A673 (cell line): ENCODE measurements around the gene STIMATE. TPM values are rescaled to one million over a fixed set of nuclear protein-coding genes. Genes with fewer than 3 reads are reported as not detected.

Source experiments
- BruUV-seq: library from RNA; stranded (reverse); fragments of 400-500 nt; replicated peaks from 2 replicates; lab custom pipeline; 2021; lab: Mats Ljungman, UMichigan
- CTCF ChIA-PET: fragments of 300-600 bp; sonication (Branson Sonifier 250); formaldehyde crosslinking; loops from one replicate; lab custom pipeline; 2022; ENCODE audit warnings: antibody characterized with exemption; lab: Charles Lee
- POLR2A ChIA-PET: fragments of 300-600 bp; sonication (Branson Sonifier 250); formaldehyde crosslinking; loops from one replicate; lab custom pipeline; 2022; ENCODE audit warnings: antibody characterized with exemption; ENCODE audit not compliant: low non-redundant PET; lab: Charles Lee
- DNase-seq: peaks from one replicate; pipeline ENCODE4 v3.0.0-alpha.2; 2015; ENCODE audit warnings: low spot score
- H3K27ac ChIP-seq: fragments of 200-600 bp; sonication (generic); 2 replicates; pipeline ENCODE4 v1.5.1; 2016; ENCODE audit warnings: mixed run types, low read depth, mild to moderate bottlenecking, mixed read lengths, antibody characterized with exemption, low read length; ENCODE audit not compliant: poor library complexity, severe bottlenecking
- H3K27me3 ChIP-seq: fragments of 200-600 bp; sonication (generic); replicated peaks from 2 replicates; pipeline ENCODE4 v1.6.1; 2017; ENCODE audit warnings: mixed run types, low read depth, mild to moderate bottlenecking, mixed read lengths, antibody characterized with exemption, low read length; ENCODE audit not compliant: insufficient read depth, poor library complexity
- H3K36me3 ChIP-seq: fragments of 200-600 bp; sonication (generic); 2 replicates; pipeline ENCODE4 v1.6.1; 2016; ENCODE audit warnings: mixed run types, mild to moderate bottlenecking, mixed read lengths, antibody characterized with exemption, low read length; ENCODE audit not compliant: insufficient read depth, poor library complexity, severe bottlenecking
- H3K4me1 ChIP-seq: fragments of 200-600 bp; sonication (generic); 2 replicates; pipeline ENCODE4 v1.6.1; 2017; ENCODE audit warnings: mixed run types, mild to moderate bottlenecking, mixed read lengths, antibody characterized with exemption, low read length; ENCODE audit not compliant: insufficient read depth, poor library complexity, severe bottlenecking
- H3K4me3 ChIP-seq: fragments of 200-600 bp; sonication (generic); 2 replicates; pipeline ENCODE4 v1.5.1; 2016; ENCODE audit warnings: low read depth, mixed run types, mild to moderate bottlenecking, mixed read lengths, low read length; ENCODE audit not compliant: poor library complexity, severe bottlenecking
- H3K9me3 ChIP-seq: fragments of 200-600 bp; sonication (generic); 2 replicates; pipeline ENCODE4 v1.6.1; 2016; ENCODE audit warnings: mixed run types, low read depth, mild to moderate bottlenecking, mixed read lengths, antibody characterized with exemption, low read length; ENCODE audit not compliant: poor library complexity, severe bottlenecking
- EZH2 ChIP-seq: fragments of 200-600 bp; sonication (generic); IDR thresholded peaks from 2 replicates; pipeline ENCODE4 v1.6.1; 2017; ENCODE audit warnings: borderline replicate concordance, low read depth, mild to moderate bottlenecking, mixed read lengths, antibody characterized with exemption, low read length; ENCODE audit not compliant: poor library complexity, severe bottlenecking
- intact Hi-C: fragments of 100-400 bp; cut with micrococcal nuclease; formaldehyde crosslinking; loops from one replicate; pipeline ENCODE4 v1.10.0; 2022; ENCODE audit not compliant: unreplicated experiment
- total RNA-seq: library from RNA; stranded (reverse); gene quantifications from 2 replicates; pipeline ENCODE4 v1.2.3, GENCODE V29; 2021
- TF ChIP-seq, protein P1 (sequence below): fragments of 300-800, 200-600 bp; sonication (generic); conservative IDR thresholded peaks from 2 replicates; pipeline ENCODE4 v1.5.1; 2017; ENCODE audit warnings: low read depth, mild to moderate bottlenecking, antibody characterized with exemption, low read length, moderate library complexity, mixed read lengths

STIMATE gene
- total RNA-seq, 1 experiment from 2014 or later = 11.3 TPM

DNA sequence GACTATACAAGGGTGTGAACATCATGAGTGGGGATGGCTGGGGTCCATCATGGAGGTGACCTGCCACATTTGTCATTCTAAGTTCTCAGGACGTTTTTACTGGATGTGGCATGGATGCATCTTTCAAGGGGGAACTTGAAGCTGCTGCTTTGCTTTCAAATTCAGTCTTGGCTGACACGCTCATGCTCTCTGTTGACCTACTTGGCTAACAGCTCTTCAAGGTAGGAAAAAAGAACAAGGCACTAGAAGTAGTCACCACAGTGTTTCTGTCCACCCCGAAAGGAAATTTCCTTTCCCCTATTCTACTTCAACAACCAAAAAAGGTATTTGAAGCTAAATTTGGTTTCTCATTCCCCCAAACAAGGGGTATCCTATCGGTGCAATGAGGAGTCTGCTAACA lies 15.0 kb downstream of the STIMATE start:
- H3K27ac ChIP-seq = no peak overlapping the region
- H3K36me3 ChIP-seq = no peaks in the 10 kb centered on the region
- DNase-seq = no peak
- H3K27me3 ChIP-seq = no peaks in the 10 kb centered on the region
- TF ChIP-seq, protein P1, sequence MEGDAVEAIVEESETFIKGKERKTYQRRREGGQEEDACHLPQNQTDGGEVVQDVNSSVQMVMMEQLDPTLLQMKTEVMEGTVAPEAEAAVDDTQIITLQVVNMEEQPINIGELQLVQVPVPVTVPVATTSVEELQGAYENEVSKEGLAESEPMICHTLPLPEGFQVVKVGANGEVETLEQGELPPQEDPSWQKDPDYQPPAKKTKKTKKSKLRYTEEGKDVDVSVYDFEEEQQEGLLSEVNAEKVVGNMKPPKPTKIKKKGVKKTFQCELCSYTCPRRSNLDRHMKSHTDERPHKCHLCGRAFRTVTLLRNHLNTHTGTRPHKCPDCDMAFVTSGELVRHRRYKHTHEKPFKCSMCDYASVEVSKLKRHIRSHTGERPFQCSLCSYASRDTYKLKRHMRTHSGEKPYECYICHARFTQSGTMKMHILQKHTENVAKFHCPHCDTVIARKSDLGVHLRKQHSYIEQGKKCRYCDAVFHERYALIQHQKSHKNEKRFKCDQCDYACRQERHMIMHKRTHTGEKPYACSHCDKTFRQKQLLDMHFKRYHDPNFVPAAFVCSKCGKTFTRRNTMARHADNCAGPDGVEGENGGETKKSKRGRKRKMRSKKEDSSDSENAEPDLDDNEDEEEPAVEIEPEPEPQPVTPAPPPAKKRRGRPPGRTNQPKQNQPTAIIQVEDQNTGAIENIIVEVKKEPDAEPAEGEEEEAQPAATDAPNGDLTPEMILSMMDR = no peak
- TF ChIP-seq EZH2 = no peak
- intact Hi-C loops = no loop called here
- BruUV-seq = no TSS peak
- no peaks in the 10 kb centered on the region for H3K4me1 ChIP-seq
- CTCF ChIA-PET = no interaction called here
- no peaks in the 10 kb centered on the region for H3K9me3 ChIP-seq
- no peak overlapping the region for H3K4me3 ChIP-seq
- POLR2A ChIA-PET = no interaction called here

DNA sequence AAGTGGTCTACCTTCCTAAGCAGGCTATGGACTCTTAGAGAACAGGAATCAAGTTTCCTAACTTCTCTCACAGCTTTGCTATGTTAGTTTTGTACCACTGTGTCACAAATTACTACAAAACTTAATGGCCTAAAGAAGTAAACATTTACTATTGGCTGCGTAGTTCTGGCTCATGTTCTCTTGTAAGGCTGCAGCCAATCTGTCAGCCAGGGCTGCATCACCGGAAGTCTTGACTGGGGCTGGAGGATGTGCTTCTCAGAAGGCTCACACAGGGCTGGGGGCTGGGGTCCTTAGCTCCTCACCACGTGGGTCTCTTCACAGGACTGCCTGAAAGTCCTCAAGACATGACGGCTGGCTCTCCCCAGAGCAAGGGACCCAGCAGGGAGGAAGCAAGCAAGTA lies 15.5 kb downstream of the STIMATE start:
- intact Hi-C loops = no loop called here
- CTCF ChIA-PET = no interaction called here

DNA sequence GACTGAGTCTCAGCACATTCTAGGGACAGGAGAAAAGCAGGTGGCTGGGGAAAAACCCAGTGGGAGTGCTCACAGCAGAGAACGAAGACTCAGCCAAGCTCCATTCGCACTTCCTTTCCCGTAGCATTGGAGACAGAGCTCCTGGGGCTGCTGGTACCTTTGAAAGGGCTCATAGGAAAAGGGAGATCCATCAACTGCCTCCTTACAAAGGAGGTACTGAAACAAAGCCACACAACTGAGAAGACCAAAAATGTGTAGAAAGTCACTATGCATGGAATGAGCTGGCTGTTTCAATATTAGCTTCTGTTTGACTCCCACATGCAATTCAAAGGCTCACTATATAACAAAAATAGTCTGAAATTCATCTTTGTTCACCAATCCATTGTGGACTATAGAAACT lies 16.9 kb downstream of the STIMATE start:
- no peaks in the 10 kb centered on the region for H3K4me1 ChIP-seq
- DNase-seq = no peak
- ChIA-PET POLR2A (no interaction called here), CTCF (no interaction called here)
- H3K27me3 ChIP-seq = no peaks in the 10 kb centered on the region
- H3K9me3 ChIP-seq = no peaks in the 10 kb centered on the region
- no TSS peak for BruUV-seq
- no peaks in the 10 kb centered on the region for H3K36me3 ChIP-seq
- H3K4me3 ChIP-seq = no peak overlapping the region
- intact Hi-C loops = no loop called here
- no peak overlapping the region for H3K27ac ChIP-seq
- TF ChIP-seq, protein P1 = no peak
- no peak for TF ChIP-seq EZH2

More for the DNA sequence above, 15.5 kb downstream of the STIMATE start:
- POLR2A ChIA-PET = no interaction called here
- Histone ChIP-seq H3K36me3 (no peaks in the 10 kb centered on the region), H3K27ac (no peak overlapping the region), H3K9me3 (no peaks in the 10 kb centered on the region), H3K27me3 (no peaks in the 10 kb centered on the region), H3K4me1 (no peaks in the 10 kb centered on the region), H3K4me3 (no peak overlapping the region)
- BruUV-seq = no TSS peak
- DNase-seq = no peak
- TF ChIP-seq, protein P1 = no peak
- no peak for TF ChIP-seq EZH2
